H54 (cell line): ENCODE data around the gene ATP5F1B.
A peak's percentile ranks its signal among the peaks of the same experiment; 100 is the strongest.

Source experiments
- DNase-seq: peaks from one replicate; pipeline ENCODE4 v3.0.0; 2011; ENCODE audit warnings: low spot score, mixed read lengths; ENCODE audit not compliant: insufficient read length
- FAIRE-seq: peaks from 3 replicates; lab custom pipeline; 2011; peaks lifted over from hg19 to GRCh38; lab: Jason Lieb, UNC
- POLR2A ChIP-seq: IDR thresholded peaks from 2 replicates; pipeline ENCODE4 v1.6.1; 2011; ENCODE audit warnings: low read depth, mild to moderate bottlenecking, low read length

The ATP5F1B gene

GRCh38 chr12:56634837-56635791 lies 10.7 kb downstream of the ATP5F1B start:
- FAIRE-seq (no peak), DNase-seq (peak; percentile 85)
- peak; percentile 30; the same call in 1 of the 2 replicates for TF ChIP-seq POLR2A

DNA sequence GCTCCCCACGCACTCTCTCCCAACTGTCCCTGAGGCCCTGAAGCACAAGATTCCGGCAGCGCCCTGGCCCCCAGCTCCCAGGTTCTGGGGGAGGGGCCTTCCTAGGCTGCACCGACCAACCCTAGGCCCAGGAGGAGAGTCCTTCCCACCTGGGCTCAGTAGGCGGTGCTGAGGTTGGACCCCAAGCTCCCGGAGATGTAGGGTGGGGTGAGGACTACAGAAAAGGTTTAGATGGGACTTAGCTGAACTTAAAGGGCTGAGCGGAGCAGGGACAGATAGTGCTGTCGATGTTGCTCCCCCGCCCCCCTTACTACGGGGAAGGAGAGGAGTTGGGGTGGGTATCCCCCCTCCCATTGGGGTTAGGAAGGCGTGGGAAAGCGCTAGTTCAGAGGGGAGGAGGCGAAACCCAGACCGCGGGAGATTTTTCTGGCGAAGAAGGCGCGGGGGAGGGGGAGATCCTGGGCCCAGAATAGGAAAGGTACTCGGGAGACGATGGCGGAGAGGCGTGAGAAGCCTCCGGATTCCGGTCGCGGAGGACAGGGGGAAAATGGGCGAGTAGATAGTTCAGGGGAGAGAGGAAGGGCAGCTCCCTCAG lies 11.4 kb downstream of the ATP5F1B start:
- TF ChIP-seq POLR2A: no peak
- FAIRE-seq: no peak
- no peak for DNase-seq

GRCh38 chr12:56633468-56634241 lies 12.1 kb downstream of the ATP5F1B start:
- FAIRE-seq (no peak), DNase-seq (no peak)
- no peak for TF ChIP-seq POLR2A

DNA sequence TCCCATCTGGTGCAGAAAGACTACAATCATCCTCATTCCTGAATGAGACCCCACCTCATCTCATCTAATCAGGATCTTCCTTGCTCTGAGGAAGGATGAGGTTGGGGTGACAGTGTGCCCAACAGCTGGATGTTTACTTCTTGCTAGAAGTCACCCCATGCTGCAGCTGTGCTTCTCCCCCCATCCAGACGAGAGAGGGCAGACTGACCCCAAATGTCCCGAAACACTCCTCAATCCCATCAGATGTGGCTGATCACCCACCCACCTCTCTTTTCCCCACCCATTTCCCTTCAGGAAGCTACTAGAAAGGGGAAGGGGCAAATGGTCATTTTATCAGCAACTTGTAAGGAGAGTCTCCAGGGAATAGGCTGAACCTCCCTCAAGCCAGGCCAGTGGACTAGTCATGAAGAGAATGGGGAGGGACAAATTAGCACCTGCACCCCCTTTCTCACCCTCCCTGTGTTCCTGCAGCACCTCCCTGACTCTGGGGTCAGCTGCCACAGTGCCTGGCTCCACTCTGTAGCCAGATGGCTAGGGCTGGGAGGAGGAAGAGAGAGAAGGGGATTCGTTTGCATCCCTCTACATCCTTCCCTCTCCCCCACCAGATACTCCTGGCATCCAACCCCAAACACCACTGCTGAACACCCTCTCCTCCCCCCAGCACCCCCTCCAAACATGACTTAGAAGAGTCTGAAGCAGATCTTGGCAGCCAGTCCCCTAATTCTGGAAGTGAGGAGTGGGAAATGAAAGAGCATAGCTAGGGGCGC lies 12.9 kb downstream of the ATP5F1B start:
- no peak for TF ChIP-seq POLR2A
- FAIRE-seq (no peak), DNase-seq (no peak)

DNA sequence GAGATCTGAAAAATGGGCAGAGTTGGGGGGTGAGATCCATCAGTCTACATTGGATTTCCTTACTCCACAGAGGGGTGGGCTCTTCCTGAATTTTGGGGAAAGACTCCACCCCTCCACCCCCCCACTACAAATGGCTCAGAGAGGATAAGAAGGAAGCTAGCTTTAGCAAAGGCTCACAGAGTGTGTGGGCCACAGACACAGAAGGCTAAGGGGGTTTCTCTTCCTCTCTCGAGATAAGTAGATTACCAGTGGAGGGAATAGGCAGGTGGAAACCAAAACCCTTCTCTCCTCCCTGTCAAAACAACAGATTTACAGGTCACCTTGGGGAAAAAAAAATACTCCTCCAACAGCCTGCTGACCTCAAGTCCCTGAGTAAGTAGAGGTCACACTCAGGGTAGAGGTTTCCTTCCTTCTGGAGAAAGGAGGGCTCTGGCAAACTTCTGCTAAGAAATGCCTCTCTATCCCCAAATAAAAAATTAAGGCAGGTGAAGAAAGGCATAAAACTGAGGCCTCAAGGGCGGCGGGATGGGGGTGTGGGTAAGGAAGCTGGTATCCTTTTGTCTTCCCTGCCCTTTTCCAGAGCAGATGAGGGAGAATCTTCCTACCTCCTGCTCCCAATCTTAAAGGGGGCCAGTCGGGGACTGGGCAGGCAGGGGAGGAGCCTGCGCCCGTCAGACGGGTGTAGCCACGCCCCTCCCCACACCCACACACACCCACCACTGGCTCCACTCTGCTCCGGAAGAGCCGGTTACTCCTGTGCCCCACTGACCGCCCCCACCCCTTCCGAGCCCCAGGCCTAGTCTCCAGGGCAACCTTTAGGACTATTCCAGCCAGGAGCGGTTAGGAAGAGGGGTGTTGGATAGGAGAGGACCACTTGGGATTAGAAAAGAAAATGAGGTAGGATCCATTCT lies 13.7 kb downstream of the ATP5F1B start:
- TF ChIP-seq POLR2A: no peak
- DNase-seq (no peak), FAIRE-seq (no peak)

GRCh38 chr12:56630180-56630632 lies 15.6 kb downstream of the ATP5F1B start, which contains the start of gene BAZ2A:
Gene BAZ2A (minus strand): TSS chr12:56630326. CDS start chr12:56617530, 12,796 bp downstream.
- no peak for FAIRE-seq
- DNase-seq: peak; percentile 88
- no peak for TF ChIP-seq POLR2A

DNA sequence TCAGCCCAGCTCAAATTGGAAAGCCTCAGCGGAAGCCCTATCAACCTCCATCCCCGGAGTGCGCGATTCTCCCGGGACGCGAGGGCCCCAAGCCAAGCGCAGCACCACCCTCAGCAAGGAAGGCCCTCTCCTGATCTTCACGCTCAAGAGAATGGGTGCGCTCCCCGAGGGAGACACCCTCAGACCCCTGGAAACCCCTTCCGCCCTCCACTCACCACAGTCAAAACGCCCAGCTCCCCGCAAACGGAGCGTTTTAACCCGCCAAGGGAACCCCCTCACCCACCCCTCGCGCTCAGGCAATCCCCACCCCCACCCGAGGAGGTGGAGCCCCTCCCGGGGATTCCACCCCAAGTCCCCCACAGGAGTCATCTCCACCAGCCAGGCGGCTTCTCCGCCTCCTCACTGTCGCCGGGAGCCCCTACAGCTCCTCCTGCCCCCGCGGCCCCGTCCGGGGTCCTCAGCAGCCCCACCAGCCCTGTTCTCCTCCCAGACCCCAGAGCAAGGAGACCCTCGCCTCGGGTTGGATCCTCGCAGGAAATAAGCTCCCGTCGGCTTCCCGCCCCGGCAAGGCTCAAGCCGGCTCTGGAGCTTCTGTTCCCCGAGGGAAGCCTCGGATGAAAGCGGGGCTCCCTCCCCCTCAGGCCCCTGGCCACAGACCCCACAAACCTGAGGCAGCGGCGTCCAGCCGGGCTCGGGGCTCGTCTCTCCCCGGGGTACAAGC lies 16.2 kb downstream of the ATP5F1B start:
- TF ChIP-seq POLR2A: no peak
- peak; percentile 47 for DNase-seq
- FAIRE-seq: no peak

GRCh38 chr12:56628671-56629458 lies 16.9 kb downstream of the ATP5F1B start:
- FAIRE-seq (no peak), DNase-seq (no peak)
- TF ChIP-seq POLR2A: no peak

DNA sequence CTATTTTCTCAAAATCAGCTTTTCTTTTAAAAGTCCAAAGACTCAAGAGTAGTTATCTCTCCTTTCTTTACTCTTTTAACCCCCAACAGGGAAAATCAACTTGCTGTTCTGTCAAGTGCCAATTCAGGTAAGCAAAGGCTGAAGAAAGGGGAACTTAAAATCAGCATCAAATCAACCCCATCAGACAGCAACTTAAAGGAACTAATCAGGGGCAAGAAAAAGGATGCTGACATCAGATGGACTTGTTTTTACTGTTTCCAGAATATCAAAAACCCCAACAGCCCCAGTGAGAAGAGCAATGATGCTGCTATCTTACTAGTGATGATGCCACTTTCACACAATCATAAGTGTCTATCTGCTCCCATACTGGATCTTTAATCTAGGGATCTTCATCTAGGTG lies 19.1 kb downstream of the ATP5F1B start:
- FAIRE-seq: no peak
- no peak for DNase-seq
- no peak for TF ChIP-seq POLR2A

DNA sequence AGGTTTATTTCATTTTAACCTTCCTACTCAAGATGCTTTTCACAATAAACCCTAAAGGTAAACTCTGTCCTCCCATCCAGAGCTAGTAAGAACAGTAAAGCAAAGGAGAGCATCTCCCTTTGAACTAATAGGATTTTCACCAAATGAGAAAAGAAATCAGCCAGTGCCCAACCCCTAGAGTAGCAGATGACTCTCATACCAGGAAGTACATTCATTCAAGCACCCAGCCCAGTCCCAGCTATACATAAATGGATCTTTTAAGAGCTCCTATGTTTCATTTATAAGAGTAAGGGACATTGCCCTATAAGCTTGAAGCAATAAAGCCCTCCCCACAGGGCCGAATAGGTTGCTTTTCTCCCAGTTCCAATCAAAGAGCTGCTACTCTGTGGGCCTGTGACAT lies 23.2 kb downstream of the ATP5F1B start:
- no peak for FAIRE-seq
- no peak for DNase-seq
- no peak for TF ChIP-seq POLR2A

GRCh38 chr12:56616925-56617324 lies 28.9 kb downstream of the ATP5F1B start:
- no peak for TF ChIP-seq POLR2A
- FAIRE-seq (no peak), DNase-seq (no peak)

GRCh38 chr12:56616244-56616643 lies 29.5 kb downstream of the ATP5F1B start:
- DNase-seq (no peak), FAIRE-seq (no peak)
- TF ChIP-seq POLR2A: no peak
